Neural progenitor cell (in vitro differentiated cells): ENCODE data around the gene CLIC4.

ENCODE experiments used
- EZH2 ChIP-seq: fragments of 200-600 bp; sonication (generic); IDR thresholded peaks from 2 replicates; pipeline ENCODE4 v1.6.1; 2017; ENCODE audit warnings: antibody characterized with exemption, mild to moderate bottlenecking, moderate library complexity
- TF ChIP-seq, protein P1 (sequence below): fragments of 200-600 bp; sonication (generic); IDR thresholded peaks from 2 replicates; pipeline ENCODE4 v1.5.1; 2017; ENCODE audit warnings: antibody characterized with exemption, mild to moderate bottlenecking

DNA sequence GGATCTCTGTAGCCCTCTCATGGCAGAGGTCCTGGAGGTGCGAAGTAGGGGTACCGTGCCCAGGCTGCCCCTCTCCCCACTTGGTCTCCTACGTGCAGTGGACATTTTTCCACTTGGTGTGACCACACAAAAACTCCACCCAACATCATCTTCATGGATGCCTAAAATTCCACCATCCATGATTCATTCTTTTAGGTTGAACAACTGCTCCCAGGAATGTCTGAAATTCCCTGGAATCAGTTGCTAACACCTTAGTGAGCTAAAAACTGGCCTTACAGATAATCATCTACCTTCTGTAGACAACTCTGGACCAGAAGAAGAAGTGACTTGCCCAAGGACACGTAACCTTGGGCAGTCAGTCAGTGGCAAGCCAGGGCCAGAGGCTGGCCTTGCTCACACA, 32.1 kb upstream of the CLIC4 start:
- TF ChIP-seq, protein P1, sequence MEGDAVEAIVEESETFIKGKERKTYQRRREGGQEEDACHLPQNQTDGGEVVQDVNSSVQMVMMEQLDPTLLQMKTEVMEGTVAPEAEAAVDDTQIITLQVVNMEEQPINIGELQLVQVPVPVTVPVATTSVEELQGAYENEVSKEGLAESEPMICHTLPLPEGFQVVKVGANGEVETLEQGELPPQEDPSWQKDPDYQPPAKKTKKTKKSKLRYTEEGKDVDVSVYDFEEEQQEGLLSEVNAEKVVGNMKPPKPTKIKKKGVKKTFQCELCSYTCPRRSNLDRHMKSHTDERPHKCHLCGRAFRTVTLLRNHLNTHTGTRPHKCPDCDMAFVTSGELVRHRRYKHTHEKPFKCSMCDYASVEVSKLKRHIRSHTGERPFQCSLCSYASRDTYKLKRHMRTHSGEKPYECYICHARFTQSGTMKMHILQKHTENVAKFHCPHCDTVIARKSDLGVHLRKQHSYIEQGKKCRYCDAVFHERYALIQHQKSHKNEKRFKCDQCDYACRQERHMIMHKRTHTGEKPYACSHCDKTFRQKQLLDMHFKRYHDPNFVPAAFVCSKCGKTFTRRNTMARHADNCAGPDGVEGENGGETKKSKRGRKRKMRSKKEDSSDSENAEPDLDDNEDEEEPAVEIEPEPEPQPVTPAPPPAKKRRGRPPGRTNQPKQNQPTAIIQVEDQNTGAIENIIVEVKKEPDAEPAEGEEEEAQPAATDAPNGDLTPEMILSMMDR = no peak
- TF ChIP-seq EZH2 = no peak
